Activated CD8-positive, alpha-beta T cell treated with anti-CD3 and anti-CD28 coated beads for 36 hours (primary cell): ENCODE results near the gene KLHL26. TPM values are rescaled to one million over a fixed set of nuclear protein-coding genes. Genes with fewer than 3 reads are reported as not detected.

Experiments
- ATAC-seq: fragments of 200-7000 bp; cut with Tn5 transposase; one replicate; pipeline ENCODE4 v1.10.0; 2021; ENCODE audit warnings: mild to moderate bottlenecking, moderate library complexity
- CTCF ChIA-PET: fragments of 350-600 bp; sonication (Branson Sonifier 250); formaldehyde crosslinking; loops from one replicate; lab custom pipeline; 2021; ENCODE audit warnings: antibody characterized with exemption; lab: Charles Lee
- POLR2A ChIA-PET: fragments of 350-600 bp; sonication (Branson Sonifier 250); formaldehyde crosslinking; loops from one replicate; lab custom pipeline; 2021; ENCODE audit warnings: antibody characterized with exemption; lab: Charles Lee
- DNase-seq: peaks from one replicate; pipeline ENCODE4 v3.0.0-alpha.2; 2020
- H3K27ac Mint-ChIP-seq: one replicate; pipeline ENCODE4 v1.8.0; 2021; ENCODE audit warnings: mild to moderate bottlenecking, mixed read lengths
- H3K27me3 Mint-ChIP-seq: one replicate; pipeline ENCODE4 v1.8.0; 2021; ENCODE audit warnings: mixed read lengths
- H3K36me3 Mint-ChIP-seq: one replicate; pipeline ENCODE4 v1.8.0; 2021; ENCODE audit warnings: low read depth, mixed read lengths
- H3K4me1 Mint-ChIP-seq: one replicate; pipeline ENCODE4 v1.8.0; 2021; ENCODE audit warnings: low read depth, mixed read lengths
- H3K4me3 Mint-ChIP-seq: one replicate; pipeline ENCODE4 v1.8.0; 2021; ENCODE audit warnings: mild to moderate bottlenecking, moderate library complexity, mixed read lengths
- H3K9me3 Mint-ChIP-seq: one replicate; pipeline ENCODE4 v1.8.0; 2021; ENCODE audit warnings: mixed read lengths
- intact Hi-C: fragments of 100-400 bp; cut with micrococcal nuclease; formaldehyde crosslinking; loops from one replicate; pipeline ENCODE4 v1.10.0; 2022
- total RNA-seq, 2 experiments: library from RNA; stranded (reverse); gene quantifications; one replicate each; pipeline ENCODE4 v1.2.3, GENCODE V29; 2021
- TF ChIP-seq, protein P1 (sequence below): fragments of 200-600 bp; IDR thresholded peaks from one replicate; pipeline ENCODE4 v1.8.0; 2022; ENCODE audit warnings: antibody characterized with exemption, mild to moderate bottlenecking

Gene KLHL26
- total RNA-seq, 2 experiments from 2014 or later: 10.3 to 10.8 TPM

DNA sequence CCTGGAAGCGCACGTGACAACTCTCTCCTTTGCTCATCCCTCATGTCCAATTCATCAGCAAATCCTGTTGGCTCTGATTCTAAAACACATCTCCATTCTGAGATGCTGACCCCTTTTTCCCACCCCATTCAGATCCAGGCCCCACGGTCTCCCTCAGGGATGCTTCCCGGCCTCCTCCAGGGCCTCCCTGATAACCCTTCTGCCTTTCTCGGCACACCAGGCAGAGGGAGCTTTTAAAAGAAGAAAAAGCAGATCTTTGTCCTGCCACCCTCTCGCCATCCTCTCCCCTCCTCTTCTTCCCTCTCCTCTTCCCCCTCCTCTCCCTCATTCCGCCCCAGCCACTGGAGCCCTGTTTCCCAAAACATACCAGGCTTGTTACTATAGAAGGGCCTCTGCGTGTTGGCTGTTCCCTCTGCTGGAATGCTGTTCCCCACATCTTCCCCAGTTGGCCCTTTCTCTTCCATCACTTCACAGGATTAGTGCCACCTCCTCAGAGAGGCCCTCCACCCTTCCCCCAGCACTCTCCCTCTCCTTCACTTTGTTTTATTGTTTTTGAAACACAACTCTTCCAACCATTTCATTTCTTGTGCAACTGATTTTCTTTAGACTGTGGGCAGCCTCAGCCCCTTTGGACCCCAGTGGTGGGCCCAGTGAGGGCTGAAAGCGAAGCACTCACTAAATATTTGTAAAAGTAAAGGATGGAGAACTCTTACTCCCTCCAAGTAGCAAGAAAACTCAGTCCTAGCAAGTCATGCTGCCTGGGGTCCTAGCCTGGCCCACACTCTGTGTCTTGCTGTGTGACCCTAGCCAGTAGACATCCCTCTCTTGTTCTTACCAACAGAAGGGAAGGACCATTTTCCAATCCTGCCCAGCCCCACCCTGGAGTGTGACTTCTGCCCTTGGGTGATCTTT is 27.8 kb upstream of the KLHL26 start:
- no peaks in the 10 kb centered on the region for H3K36me3 Mint-ChIP-seq

DNA sequence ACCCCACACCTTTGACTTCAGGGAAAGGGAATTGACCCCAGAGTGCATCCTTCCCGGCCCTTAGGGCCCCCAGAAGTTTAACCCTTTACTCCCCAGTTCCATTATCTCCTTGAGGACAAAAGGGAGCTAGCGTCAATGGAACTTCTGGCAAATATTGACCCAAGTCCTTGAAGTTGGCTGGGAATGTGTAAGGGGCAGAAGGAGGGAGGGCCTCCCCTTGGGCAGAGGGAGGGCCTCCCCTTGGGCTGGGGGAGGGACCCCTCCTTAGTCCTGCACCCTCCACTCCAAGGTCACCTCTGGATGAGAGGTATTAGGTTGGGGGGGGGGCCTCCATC is 27.1 kb upstream of the KLHL26 start:
- Mint-ChIP-seq H3K36me3 (no peaks in the 10 kb centered on the region), H3K4me3 (no peak overlapping the region), H3K27ac (no peak overlapping the region), H3K4me1 (peaks cover 17% of the 10 kb centered on the region), H3K27me3 (peaks cover 71% of the 10 kb centered on the region), H3K9me3 (no peaks in the 10 kb centered on the region)
- DNase-seq: no peak
- POLR2A ChIA-PET: no interaction called here
- CTCF ChIA-PET: no interaction called here
- TF ChIP-seq, protein P1, sequence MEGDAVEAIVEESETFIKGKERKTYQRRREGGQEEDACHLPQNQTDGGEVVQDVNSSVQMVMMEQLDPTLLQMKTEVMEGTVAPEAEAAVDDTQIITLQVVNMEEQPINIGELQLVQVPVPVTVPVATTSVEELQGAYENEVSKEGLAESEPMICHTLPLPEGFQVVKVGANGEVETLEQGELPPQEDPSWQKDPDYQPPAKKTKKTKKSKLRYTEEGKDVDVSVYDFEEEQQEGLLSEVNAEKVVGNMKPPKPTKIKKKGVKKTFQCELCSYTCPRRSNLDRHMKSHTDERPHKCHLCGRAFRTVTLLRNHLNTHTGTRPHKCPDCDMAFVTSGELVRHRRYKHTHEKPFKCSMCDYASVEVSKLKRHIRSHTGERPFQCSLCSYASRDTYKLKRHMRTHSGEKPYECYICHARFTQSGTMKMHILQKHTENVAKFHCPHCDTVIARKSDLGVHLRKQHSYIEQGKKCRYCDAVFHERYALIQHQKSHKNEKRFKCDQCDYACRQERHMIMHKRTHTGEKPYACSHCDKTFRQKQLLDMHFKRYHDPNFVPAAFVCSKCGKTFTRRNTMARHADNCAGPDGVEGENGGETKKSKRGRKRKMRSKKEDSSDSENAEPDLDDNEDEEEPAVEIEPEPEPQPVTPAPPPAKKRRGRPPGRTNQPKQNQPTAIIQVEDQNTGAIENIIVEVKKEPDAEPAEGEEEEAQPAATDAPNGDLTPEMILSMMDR: no peak
- intact Hi-C loops: no loop called here
- ATAC-seq: no peak

More for the DNA sequence above, 27.8 kb upstream of the KLHL26 start:
- TF ChIP-seq, protein P1: no peak
- DNase-seq (no peak), ATAC-seq (no peak)
- no peak overlapping the region for H3K27ac Mint-ChIP-seq
- no peak overlapping the region for H3K4me3 Mint-ChIP-seq
- ChIA-PET POLR2A (interaction anchor here (1.4 kb wide), 1 partner anchor 13 kb away, joined by 3 read pairs; no protein-coding TSS in a partner anchor), CTCF (no interaction called here)
- H3K9me3 Mint-ChIP-seq: no peaks in the 10 kb centered on the region
- intact Hi-C loops: no loop called here
- peaks cover 17% of the 10 kb centered on the region for H3K4me1 Mint-ChIP-seq
- H3K27me3 Mint-ChIP-seq: peaks cover 70% of the 10 kb centered on the region

DNA sequence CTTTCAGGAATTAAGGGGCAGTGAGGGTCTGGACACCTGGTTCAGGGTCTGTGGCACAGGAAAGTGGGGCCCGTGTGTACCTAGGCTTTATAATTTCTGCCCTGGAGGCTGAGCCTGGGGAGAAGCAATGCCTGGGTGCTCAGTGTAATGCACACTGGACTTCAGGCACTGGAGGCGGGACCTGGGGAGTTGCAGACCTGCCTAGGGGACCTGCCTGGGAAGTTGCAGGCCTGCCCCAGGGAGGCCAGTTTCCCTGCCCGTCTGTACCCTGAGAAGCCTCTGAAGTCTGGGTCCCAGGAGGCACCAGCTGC is 26.6 kb upstream of the KLHL26 start:
- Mint-ChIP-seq H3K9me3 (no peaks in the 10 kb centered on the region), H3K27me3 (peaks cover 69% of the 10 kb centered on the region), H3K36me3 (no peaks in the 10 kb centered on the region), H3K4me1 (peaks cover 17% of the 10 kb centered on the region), H3K4me3 (no peak overlapping the region), H3K27ac (no peak overlapping the region)
- POLR2A ChIA-PET: no interaction called here
- ATAC-seq (no peak), DNase-seq (no peak)
- TF ChIP-seq, protein P1: no peak
- intact Hi-C loops: no loop called here
- CTCF ChIA-PET: no interaction called here

DNA sequence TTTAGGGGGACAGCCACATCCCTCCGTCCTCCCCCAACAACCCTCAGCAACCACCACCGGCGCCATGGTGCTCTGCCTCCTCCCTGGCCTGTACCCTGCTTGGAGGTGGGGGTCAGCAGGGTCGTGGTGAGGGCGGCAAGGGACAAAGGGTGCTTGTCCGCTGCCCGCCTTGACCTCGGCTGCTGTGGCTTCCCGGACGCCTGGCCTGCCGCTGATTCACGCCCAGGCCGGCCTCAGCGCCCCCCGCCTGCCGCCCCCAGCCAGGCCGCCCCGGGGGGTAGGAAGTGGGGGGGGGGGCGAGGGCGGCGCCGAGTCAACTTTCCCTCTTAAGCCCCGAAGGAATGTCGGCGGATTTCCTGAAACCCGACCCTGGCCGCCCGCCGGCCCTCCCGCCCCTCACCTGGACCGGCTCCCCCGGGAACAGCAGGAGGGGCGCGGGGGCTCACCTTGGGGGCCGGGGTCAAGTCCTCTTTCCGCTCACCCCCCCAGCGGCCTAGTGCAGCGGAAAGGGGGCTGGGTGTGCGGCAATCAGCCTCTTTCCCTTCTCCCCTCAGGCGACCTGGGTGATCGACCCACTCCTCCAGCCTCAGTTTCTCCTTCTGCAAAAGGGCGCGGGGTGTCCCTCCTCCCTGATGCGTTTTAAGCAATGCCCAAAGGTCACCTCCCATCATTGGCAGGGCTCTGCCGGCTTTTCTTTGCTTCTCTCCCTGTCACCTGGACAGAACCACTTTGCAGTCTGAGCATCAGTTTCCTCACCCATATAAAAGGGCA is 26.1 kb upstream of the KLHL26 start:
- Mint-ChIP-seq H3K4me1 (peaks cover 17% of the 10 kb centered on the region), H3K27me3 (peaks cover 66% of the 10 kb centered on the region), H3K4me3 (no peak overlapping the region), H3K9me3 (no peaks in the 10 kb centered on the region), H3K27ac (no peak overlapping the region), H3K36me3 (no peaks in the 10 kb centered on the region)
- intact Hi-C loops: no loop called here
- TF ChIP-seq, protein P1: no peak
- ATAC-seq (no peak), DNase-seq (no peak)
- CTCF ChIA-PET: no interaction called here
- POLR2A ChIA-PET: no interaction called here
